Body of pancreas (tissue), 4 donors: ENCODE data around the gene PEX5.

Experiments used
- CTCF ChIP-seq, 7 experiments: fragments of 450-650 bp in 4 of 7; fragments of 200-600 bp in 3 of 7; sonication (generic) in 3 of 7; IDR thresholded peaks; one replicate each; pipeline ENCODE4 v1.5.1; 2016 to 2019; ENCODE audit warnings: antibody characterized with exemption in 7 of 7
- POLR2A ChIP-seq, 3 donors: fragments of 450-650 bp; IDR thresholded peaks; one replicate each; pipeline ENCODE4 v1.6.1; 2016; ENCODE audit warnings: antibody characterized with exemption in 3 of 3, mild to moderate bottlenecking in 2 of 3

- TF ChIP-seq POLR2A (IDR thresholded peaks at IDR 0.05) (no peak), CTCF (IDR thresholded peaks at IDR 0.05) (no peak)
Measured at GRCh38 chr12:7175493-7175892, 14.0 kb upstream of the PEX5 start.
